ENCODE measurements around the gene KCNQ1.

DNA sequence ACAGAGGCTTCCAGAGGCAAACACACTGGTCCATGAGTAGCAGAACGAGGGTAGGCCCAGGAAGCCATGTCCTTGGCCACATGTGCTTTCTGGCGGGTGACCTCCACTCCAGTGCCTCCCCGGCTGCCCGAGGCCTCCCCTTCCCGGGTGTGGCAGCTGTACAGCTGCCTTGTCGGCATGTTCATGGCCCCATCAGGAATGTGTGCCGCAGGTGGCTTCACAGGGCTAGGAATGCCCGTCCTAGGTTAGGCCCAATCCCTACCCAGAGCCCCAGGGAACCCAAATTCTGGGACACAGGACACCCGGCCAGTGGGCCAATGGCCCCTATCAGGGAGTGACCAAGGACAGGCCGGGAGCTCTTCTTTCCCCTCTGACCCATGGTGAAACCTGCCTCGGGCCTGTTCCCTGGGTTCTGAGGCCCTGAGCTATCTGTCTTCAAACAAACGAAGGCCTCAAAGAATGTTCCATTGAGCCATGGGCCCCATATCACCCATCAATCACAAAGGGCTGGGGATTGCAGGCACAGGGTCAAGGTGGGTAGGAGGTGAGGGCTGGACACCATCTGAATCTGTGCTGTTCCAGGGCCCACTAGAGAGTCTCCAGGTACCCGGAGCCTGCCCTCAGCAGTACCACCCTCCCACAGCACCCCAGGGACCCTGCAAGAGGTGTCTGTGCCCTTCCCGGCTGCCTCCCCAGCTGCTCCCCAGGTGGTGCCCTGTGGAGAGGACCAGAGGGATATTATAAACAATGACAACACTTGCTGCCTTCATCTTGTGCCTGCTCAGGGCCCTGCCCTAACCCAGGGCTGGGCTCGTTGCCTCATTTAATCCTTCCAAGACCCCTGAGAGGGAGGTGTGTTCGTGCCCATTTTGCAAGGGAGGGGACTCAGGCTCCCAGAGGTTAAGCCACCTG lies 444.8 kb downstream of the KCNQ1 start:
- TF ChIP-seq, protein P1, sequence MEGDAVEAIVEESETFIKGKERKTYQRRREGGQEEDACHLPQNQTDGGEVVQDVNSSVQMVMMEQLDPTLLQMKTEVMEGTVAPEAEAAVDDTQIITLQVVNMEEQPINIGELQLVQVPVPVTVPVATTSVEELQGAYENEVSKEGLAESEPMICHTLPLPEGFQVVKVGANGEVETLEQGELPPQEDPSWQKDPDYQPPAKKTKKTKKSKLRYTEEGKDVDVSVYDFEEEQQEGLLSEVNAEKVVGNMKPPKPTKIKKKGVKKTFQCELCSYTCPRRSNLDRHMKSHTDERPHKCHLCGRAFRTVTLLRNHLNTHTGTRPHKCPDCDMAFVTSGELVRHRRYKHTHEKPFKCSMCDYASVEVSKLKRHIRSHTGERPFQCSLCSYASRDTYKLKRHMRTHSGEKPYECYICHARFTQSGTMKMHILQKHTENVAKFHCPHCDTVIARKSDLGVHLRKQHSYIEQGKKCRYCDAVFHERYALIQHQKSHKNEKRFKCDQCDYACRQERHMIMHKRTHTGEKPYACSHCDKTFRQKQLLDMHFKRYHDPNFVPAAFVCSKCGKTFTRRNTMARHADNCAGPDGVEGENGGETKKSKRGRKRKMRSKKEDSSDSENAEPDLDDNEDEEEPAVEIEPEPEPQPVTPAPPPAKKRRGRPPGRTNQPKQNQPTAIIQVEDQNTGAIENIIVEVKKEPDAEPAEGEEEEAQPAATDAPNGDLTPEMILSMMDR (IDR thresholded peaks at IDR 0.05; ENCODE audit: low read length): no peak
- TF ChIP-seq EZH2 (IDR thresholded peaks at IDR 0.05; ENCODE audit: borderline replicate concordance, low read length): no peak
